OCI-M2 (cell line): Measurements from ENCODE around the gene PLN.

Experiments
- DNase-seq: peaks from one replicate; lab custom pipeline; 2025; ENCODE audit not compliant: unreplicated experiment; lab: John Stamatoyannopoulos, UW

The PLN gene

GRCh38 chr6:118536478-118536877 lies 11.6 kb upstream of the PLN start:
- DNase-seq, result no peak

DNA sequence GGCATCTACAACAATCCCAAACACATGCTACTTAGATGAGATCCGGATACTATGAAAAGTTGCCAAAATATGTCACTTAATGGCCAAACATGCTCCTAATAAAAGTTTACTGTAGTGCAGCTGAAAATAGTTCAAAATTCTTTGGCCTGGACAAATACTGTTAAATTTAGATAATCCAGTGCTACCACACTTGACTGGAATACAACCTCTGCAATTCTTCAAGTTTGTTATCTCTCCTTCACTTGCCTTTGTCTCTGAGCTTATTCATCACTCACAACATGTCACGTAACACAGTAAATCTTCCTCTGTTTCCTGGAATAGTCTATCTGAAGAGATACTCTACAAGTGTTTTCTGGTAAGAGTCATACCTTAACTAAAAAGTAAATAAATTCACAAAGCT lies 10.5 kb upstream of the PLN start:
- no peak for DNase-seq

GRCh38 chr6:118542184-118542952 lies 5.7 kb upstream of the PLN start:
- DNase-seq, result no peak

GRCh38 chr6:118544105-118544504 lies 4.0 kb upstream of the PLN start:
- DNase-seq, result no peak

GRCh38 chr6:118546164-118546879 lies 1.8 kb upstream of the PLN start:
- no peak for DNase-seq

DNA sequence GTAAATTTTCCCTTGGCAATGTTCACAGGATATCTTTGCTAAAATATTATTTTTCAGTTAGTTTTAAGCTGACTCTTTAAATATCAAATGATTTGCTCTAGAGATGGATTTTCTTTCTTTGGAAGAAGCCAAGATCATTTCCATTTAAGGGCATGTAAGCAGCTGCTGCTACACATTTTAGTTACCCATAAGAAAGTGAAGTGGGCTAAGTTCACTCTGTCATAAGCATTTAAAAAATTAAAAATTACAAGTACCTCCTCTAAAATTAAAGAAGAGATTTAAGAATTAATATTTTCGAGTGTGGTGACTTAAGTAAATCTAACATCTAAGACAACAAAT lies 1.2 kb upstream of the PLN start:
- DNase-seq, result no peak

GRCh38 chr6:118548613-118549012 lies 517 bp downstream of the PLN start:
- DNase-seq, result no peak

DNA sequence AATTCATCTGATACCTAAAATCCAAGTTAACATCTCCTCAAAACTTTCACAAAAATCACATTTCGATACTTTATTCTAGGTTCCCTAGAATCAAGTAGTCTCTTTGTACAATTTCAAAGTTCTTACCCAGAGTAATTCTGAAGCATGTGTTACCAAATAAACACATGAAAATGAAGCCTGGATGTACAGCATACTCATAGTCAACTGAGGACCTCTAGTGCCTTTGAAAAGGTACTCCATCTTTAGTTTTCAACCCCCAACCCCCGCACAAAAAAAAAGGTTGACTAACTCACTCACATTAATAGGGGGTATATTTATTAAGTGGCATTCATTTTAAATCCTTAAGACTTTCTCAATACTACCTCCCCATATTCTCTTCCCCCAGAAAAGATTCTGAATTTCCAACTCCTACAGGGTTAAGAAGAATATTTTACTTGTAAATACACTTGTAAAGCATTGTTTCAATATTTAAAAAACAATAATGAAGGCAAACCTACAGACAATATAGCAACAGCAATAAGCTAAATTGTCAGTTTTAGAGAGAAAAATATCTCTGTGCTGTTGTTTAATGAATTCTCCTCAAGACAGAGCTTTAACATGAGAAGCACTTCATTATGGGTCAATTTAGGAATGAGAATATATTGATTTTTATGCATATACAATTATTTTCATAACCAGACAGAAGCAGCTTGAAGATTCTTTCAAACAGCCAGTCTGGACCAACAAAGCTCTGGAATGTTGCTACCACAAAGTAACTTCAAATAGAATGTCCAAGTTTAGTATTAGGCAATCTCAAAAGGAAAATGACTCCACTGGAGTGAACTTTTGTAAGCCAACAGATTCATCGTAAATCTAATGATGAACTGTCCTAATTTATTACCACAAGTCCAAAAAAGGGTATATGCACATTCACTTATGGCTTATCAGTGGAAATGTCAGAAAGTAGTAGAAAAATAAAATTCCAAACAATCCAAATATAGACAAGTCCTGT lies 3.3 kb downstream of the PLN start:
- DNase-seq, result no peak

GRCh38 chr6:118553132-118553531 lies 5.0 kb downstream of the PLN start:
- DNase-seq, result no peak

DNA sequence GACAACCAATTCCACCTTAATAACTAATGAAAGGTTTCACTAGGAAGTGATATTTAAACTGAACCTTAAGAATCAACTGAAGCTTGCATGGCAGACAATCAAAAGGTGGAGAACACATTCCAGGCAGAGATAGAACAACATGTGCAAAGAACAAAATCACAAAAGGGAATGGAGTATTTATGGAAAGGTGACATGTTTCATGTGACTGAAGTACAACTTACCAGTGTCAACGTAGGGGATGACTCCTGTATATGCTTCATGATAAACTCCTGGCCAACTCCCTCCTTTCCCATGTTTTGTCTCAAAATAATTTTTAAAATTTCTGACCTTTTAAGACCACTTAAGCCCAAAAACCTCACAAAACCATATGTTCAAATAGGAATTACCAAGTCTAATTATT lies 6.6 kb downstream of the PLN start:
- no peak for DNase-seq

DNA sequence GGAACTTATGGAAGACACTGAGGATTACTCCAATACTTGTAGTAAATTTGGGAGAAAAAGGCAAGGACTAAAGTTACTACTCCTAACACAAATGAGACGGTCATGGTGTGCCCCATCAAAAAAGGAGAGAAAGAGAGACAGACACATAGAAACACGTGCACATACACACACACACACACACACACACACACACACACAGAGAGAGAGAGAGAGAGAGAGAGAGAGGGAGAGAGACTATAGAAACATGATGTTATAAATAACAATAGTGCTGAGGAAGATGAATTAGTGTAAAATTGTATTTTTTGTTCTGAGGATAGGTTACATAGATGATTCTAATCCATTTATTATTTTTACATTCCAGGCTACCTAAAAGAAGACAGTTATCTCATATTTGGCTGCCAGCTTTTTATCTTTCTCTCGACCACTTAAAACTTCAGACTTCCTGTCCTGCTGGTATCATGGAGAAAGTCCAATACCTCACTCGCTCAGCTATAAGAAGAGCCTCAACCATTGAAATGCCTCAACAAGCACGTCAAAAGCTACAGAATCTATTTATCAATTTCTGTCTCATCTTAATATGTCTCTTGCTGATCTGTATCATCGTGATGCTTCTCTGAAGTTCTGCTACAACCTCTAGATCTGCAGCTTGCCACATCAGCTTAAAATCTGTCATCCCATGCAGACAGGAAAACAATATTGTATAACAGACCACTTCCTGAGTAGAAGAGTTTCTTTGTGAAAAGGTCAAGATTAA lies 10.5 kb downstream of the PLN start:
- no peak for DNase-seq

DNA sequence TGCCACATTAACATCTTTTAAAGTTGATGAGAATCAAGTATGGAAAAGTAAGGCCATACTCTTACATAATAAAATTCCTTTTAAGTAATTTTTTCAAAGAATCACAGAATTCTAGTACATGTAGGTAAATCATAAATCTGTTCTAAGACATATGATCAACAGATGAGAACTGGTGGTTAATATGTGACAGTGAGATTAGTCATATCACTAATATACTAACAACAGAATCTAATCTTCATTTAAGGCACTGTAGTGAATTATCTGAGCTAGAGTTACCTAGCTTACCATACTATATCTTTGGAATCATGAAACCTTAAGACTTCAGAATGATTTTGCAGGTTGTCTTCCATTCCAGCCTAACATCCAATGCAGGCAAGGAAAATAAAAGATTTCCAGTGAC lies 11.6 kb downstream of the PLN start:
- DNase-seq, result no peak

DNA sequence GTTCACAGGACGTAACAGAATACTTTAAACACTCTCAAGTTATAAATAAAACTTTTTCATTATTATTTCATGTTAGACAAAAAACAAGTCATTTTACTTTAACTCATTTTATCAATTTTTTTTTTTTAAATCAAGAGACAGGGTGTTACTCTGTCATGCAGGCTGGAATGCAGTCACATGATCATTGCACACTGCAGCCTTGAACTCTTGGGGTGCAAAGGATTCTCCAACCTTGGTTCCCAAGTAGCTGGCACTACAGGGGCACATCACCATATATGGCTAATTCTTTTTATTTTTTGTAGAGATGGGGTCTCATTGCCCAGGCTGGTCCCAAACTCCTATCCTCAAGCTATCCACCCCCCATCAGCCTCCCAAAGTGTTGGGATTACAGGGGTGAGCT lies 14.2 kb downstream of the PLN start:
- DNase-seq, result no peak

DNA sequence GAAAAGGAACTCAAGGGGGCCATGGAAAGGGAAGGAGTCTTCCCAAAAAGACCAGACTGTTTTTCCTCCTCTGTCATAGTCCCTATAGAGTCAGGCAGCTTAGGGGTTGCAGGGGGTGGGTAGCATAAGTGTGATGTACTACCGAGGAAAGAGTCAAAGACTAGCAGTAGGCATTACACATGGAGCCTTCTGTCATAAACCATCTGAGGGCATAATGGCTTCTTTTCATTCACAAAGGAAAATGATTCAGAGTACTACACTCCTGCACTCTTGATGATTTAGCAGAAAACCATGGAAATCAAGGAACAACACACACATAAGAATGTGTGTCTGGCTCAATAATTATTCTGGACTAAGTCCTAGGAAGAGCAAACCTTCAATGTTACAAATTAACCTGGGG lies 14.9 kb downstream of the PLN start:
- no peak for DNase-seq

GRCh38 chr6:118565311-118565960 lies 17.3 kb downstream of the PLN start:
- no peak for DNase-seq

GRCh38 chr6:118567974-118568373 lies 19.9 kb downstream of the PLN start:
- no peak for DNase-seq

GRCh38 chr6:118569498-118569897 lies 21.4 kb downstream of the PLN start:
- no peak for DNase-seq

DNA sequence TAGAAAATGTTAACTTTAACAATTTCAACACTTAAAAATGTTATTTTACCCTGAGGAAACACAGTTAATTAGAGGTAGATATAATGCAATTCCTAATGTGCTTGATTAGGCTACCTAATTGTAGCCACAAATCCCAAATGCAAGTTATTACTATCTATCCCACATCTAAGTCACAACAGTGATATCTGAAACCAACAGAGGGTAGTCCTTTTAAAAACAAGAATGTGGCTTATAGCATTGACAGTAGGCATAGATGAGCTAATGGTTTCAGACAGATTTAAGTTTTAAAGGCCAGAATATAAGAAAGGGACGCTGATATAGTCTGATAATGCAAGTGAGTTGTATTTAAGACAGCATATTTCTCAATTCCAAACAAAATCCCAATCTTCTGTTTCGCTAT lies 23.0 kb downstream of the PLN start:
- no peak for DNase-seq

GRCh38 chr6:118574051-118574865 lies 26.2 kb downstream of the PLN start:
- no peak for DNase-seq

- no peak for DNase-seq
Observed at GRCh38 chr6:118577972-118578371, 29.9 kb downstream of the PLN start.
